PC-3 (cell line): ENCODE measurements around the gene OXNAD1. TPM values are rescaled to one million over a fixed set of nuclear protein-coding genes. Genes with fewer than 3 reads are reported as not detected.

Source experiments
- ATAC-seq: fragments of 200-7000 bp; cut with Tn5 transposase; 2 replicates; pipeline ENCODE4 v1.9.1; 2020; ENCODE audit warnings: mild to moderate bottlenecking, moderate library complexity
- BruUV-seq: library from RNA; stranded (reverse); fragments of 400-500 nt; replicated peaks from 2 replicates; lab custom pipeline; 2021; lab: Mats Ljungman, UMichigan
- CTCF ChIA-PET: fragments of 300-600 bp; sonication (Branson Sonifier 250); formaldehyde crosslinking; loops from one replicate; lab custom pipeline; 2022; ENCODE audit warnings: antibody characterized with exemption; lab: Charles Lee
- POLR2A ChIA-PET: fragments of 300-600 bp; sonication (Branson Sonifier 250); formaldehyde crosslinking; loops from one replicate; lab custom pipeline; 2022; ENCODE audit warnings: antibody characterized with exemption; ENCODE audit not compliant: unreplicated experiment; lab: Charles Lee
- DNase-seq: peaks from one replicate; pipeline ENCODE4 v3.0.0-alpha.2; 2015
- H2AFZ ChIP-seq: fragments of 300-600 bp; sonication (generic); 2 replicates; pipeline ENCODE4 v1.6.0; 2016; ENCODE audit warnings: antibody characterized with exemption, low read length
- H3F3A ChIP-seq: fragments of 300-600 bp; sonication (generic); one replicate; pipeline ENCODE4 v1.6.0; 2017; ENCODE audit warnings: antibody characterized with exemption, low read length, control low read depth, mild to moderate bottlenecking; ENCODE audit not compliant: unreplicated experiment
- H3K27ac ChIP-seq: fragments of 300-600 bp; sonication (generic); 2 replicates; pipeline ENCODE4 v1.5.1; 2016; ENCODE audit warnings: mild to moderate bottlenecking, low read length
- H3K27me3 ChIP-seq: fragments of 300-600 bp; sonication (generic); 2 replicates; pipeline ENCODE4 v1.6.1; 2016; ENCODE audit warnings: low read length, mixed read lengths
- H3K36me3 ChIP-seq: fragments of 300-600 bp; sonication (generic); 2 replicates; pipeline ENCODE4 v1.6.1; 2016; ENCODE audit warnings: low read depth, mixed run types, low read length, mixed read lengths
- H3K4me1 ChIP-seq: fragments of 300-600 bp; sonication (generic); 2 replicates; pipeline ENCODE4 v1.5.1; 2016; ENCODE audit warnings: low read length; ENCODE audit not compliant: insufficient read depth
- H3K4me2 ChIP-seq: fragments of 300-600 bp; sonication (generic); 2 replicates; pipeline ENCODE4 v1.6.0; 2016; ENCODE audit warnings: low read length
- H3K4me3 ChIP-seq: fragments of 300-600 bp; sonication (generic); 2 replicates; pipeline ENCODE4 v1.5.1; 2016; ENCODE audit warnings: mild to moderate bottlenecking, low read length, mixed read lengths
- H3K79me2 ChIP-seq: fragments of 300-600 bp; sonication (generic); 2 replicates; pipeline ENCODE4 v1.6.1; 2017; ENCODE audit warnings: low read length, mixed read lengths
- H3K9ac ChIP-seq: fragments of 300-600 bp; sonication (generic); 2 replicates; pipeline ENCODE4 v1.6.0; 2016; ENCODE audit warnings: mild to moderate bottlenecking, low read length
- H3K9me2 ChIP-seq: fragments of 300-600 bp; sonication (generic); replicated peaks from 2 replicates; pipeline ENCODE4 v1.6.1; 2016; ENCODE audit warnings: mixed run types, low read length, mixed read lengths
- H3K9me3 ChIP-seq: fragments of 300-600 bp; sonication (generic); 2 replicates; pipeline ENCODE4 v1.6.1; 2016; ENCODE audit warnings: low read length, mixed read lengths
- H4K20me1 ChIP-seq: fragments of 300-600 bp; sonication (generic); 2 replicates; pipeline ENCODE4 v1.6.1; 2016; ENCODE audit warnings: low read length, mixed read lengths
- EZH2 ChIP-seq: fragments of 300-600 bp; sonication (generic); IDR thresholded peaks from one replicate; pipeline ENCODE4 v1.6.1; 2017; ENCODE audit warnings: antibody characterized with exemption, mild to moderate bottlenecking, low read length; ENCODE audit not compliant: unreplicated experiment
- EZH2phosphoT487 ChIP-seq: fragments of 300-600 bp; sonication (generic); IDR thresholded peaks from 2 replicates; pipeline ENCODE4 v1.6.1; 2018; ENCODE audit warnings: mild to moderate bottlenecking, antibody characterized with exemption, low read length, borderline replicate concordance
- intact Hi-C: fragments of 100-400 bp; cut with micrococcal nuclease; formaldehyde crosslinking; loops from 2 replicates; pipeline ENCODE4 v1.9.0; 2023
- total RNA-seq: library from RNA; depleted of rRNA; stranded (reverse); fragments of >200 nt; gene quantifications from 2 replicates; pipeline ENCODE4 v1.2.3, GENCODE V29; 2014
- TF ChIP-seq, protein P1 (sequence below): fragments of 300-600 bp; sonication (generic); conservative IDR thresholded peaks from 2 replicates; pipeline ENCODE4 v1.5.1; 2017; ENCODE audit warnings: antibody characterized with exemption, low read depth, mild to moderate bottlenecking, low read length

OXNAD1 gene
- total RNA-seq, 1 experiment from 2014 or later: 20.5 TPM

- no peak overlapping the region for H3K4me3 ChIP-seq
- intact Hi-C loops: no loop called here
- H3K79me2 ChIP-seq: no peaks in the 10 kb centered on the region
- no TSS peak for BruUV-seq
- no peaks in the 10 kb centered on the region for H3K9me2 ChIP-seq
- no peak overlapping the region for H2AFZ ChIP-seq
- no peaks in the 10 kb centered on the region for H3K9me3 ChIP-seq
- H3F3A ChIP-seq: no peaks in the 10 kb centered on the region
- CTCF ChIA-PET: interaction anchor here (0.6 kb wide), 1 partner anchor 714 kb away, joined by 6 read pairs; no protein-coding TSS in a partner anchor
- H3K36me3 ChIP-seq: peaks cover 11% of the 10 kb centered on the region; the same call in 1 of the 2 replicates
- no peaks in the 10 kb centered on the region for H3K4me1 ChIP-seq
- no peaks in the 10 kb centered on the region for H4K20me1 ChIP-seq
- TF ChIP-seq EZH2 (no peak), EZH2phosphoT487 (no peak)
- TF ChIP-seq, protein P1, sequence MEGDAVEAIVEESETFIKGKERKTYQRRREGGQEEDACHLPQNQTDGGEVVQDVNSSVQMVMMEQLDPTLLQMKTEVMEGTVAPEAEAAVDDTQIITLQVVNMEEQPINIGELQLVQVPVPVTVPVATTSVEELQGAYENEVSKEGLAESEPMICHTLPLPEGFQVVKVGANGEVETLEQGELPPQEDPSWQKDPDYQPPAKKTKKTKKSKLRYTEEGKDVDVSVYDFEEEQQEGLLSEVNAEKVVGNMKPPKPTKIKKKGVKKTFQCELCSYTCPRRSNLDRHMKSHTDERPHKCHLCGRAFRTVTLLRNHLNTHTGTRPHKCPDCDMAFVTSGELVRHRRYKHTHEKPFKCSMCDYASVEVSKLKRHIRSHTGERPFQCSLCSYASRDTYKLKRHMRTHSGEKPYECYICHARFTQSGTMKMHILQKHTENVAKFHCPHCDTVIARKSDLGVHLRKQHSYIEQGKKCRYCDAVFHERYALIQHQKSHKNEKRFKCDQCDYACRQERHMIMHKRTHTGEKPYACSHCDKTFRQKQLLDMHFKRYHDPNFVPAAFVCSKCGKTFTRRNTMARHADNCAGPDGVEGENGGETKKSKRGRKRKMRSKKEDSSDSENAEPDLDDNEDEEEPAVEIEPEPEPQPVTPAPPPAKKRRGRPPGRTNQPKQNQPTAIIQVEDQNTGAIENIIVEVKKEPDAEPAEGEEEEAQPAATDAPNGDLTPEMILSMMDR: no peak
- DNase-seq (no peak), ATAC-seq (no peak)
- H3K9ac ChIP-seq: no peak overlapping the region
- no peak overlapping the region for H3K4me2 ChIP-seq
- POLR2A ChIA-PET: no interaction called here
- H3K27me3 ChIP-seq: no peaks in the 10 kb centered on the region
- H3K27ac ChIP-seq: no peak overlapping the region
Measured at GRCh38 chr3:16320711-16321110, 55.7 kb downstream of the OXNAD1 start.

DNA sequence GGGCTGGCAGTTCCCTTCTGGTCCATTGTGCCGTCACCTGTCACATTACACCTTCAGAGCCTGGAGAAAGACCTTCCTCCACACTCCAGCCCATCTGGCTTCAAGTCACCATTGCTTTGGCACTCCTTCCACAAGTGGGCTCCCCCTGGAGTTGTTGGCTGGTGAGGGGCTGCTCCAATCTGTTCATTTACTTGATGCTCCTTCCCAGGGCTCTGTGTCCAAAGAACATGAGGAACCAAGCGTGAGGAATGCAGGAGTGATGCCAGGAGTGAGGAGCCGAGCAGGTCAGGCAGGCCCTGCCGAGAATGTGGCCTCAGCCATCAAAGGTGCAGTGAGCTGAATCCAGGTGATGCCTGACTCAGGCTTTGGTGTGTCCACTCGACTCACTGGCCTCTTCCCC is 57.2 kb downstream of the OXNAD1 start:
- ATAC-seq (no peak), DNase-seq (no peak)
- intact Hi-C loops: no loop called here
- CTCF ChIA-PET: no interaction called here
- no peaks in the 10 kb centered on the region for H4K20me1 ChIP-seq
- no peaks in the 10 kb centered on the region for H3K9me3 ChIP-seq
- no peak overlapping the region for H3K27ac ChIP-seq
- H2AFZ ChIP-seq: no peak overlapping the region
- peaks cover 9% of the 10 kb centered on the region; the same call in 1 of the 2 replicates for H3K36me3 ChIP-seq
- no peaks in the 10 kb centered on the region for H3K27me3 ChIP-seq
- TF ChIP-seq EZH2 (no peak), EZH2phosphoT487 (no peak)
- no peaks in the 10 kb centered on the region for H3F3A ChIP-seq
- no peaks in the 10 kb centered on the region for H3K4me1 ChIP-seq
- no peaks in the 10 kb centered on the region for H3K9me2 ChIP-seq
- POLR2A ChIA-PET: no interaction called here
- H3K9ac ChIP-seq: no peak overlapping the region
- H3K4me2 ChIP-seq: no peak overlapping the region
- no peaks in the 10 kb centered on the region for H3K79me2 ChIP-seq
- no peak overlapping the region for H3K4me3 ChIP-seq
- no TSS peak for BruUV-seq

- H3K27ac ChIP-seq: no peak overlapping the region
- H4K20me1 ChIP-seq: no peaks in the 10 kb centered on the region
- H3K4me2 ChIP-seq: no peak overlapping the region
- intact Hi-C loops: no loop called here
- no peaks in the 10 kb centered on the region for H3K9me2 ChIP-seq
- H3K36me3 ChIP-seq: peaks cover 9% of the 10 kb centered on the region; the same call in 1 of the 2 replicates
- H3K4me3 ChIP-seq: no peak overlapping the region
- no peaks in the 10 kb centered on the region for H3K9me3 ChIP-seq
- H2AFZ ChIP-seq: no peak overlapping the region
- DNase-seq: no peak
- H3K27me3 ChIP-seq: no peaks in the 10 kb centered on the region
- ChIA-PET POLR2A (interaction anchor here (0.6 kb wide), 1 partner anchor 17 kb away, joined by 3 read pairs; no protein-coding TSS in a partner anchor), CTCF (no interaction called here)
- TF ChIP-seq, protein P1: no peak
- TF ChIP-seq EZH2phosphoT487 (no peak), EZH2 (no peak)
- no peaks in the 10 kb centered on the region for H3F3A ChIP-seq
- no peak for ATAC-seq
- BruUV-seq: no TSS peak
- no peaks in the 10 kb centered on the region for H3K79me2 ChIP-seq
- no peak overlapping the region for H3K9ac ChIP-seq
- H3K4me1 ChIP-seq: no peaks in the 10 kb centered on the region
Measured at GRCh38 chr3:16323737-16324136, 58.7 kb downstream of the OXNAD1 start.
